ENCODE data around the gene KCNC1. TPM values are rescaled to one million over a fixed set of nuclear protein-coding genes. Genes with fewer than 3 reads are reported as not detected.
A peak's percentile ranks its signal among the peaks of the same experiment; 100 is the strongest.

KCNC1 gene
- 2.1 TPM for polyA plus RNA-seq (ENCODE audit: insufficient read length)

DNA sequence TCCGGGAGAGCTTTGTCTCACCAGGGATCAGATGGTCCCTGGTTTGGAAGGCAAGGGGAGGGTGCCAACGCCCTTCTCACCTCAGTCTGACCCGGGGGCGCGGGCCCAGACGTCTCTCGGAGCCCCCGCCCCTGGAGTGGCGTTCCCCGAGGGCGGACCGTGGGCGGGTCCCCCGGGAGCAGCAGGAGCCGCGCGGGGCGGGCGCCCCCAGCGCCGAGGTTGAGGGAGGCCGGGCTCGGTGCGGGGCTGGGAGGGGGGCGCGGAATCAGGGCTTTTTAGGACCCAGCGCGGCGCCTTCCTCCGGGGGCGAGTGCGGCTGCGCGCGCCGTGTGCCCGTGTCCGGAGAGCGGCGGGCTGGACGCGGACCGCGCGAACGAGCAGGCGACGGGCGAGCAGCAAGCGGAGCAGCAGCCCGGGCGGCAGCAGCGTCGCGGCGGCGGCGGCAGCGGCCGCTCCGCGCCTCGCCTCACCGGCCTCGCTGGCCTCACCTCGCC is at the start of gene KCNC1:
Gene KCNC1 (plus strand): TSS at position 364 of the 494 bp plus-strand sequence. CDS start 1,222 bp downstream, outside the sequence.
- DNase-seq (ENCODE audit: low read depth) = no peak

DNA sequence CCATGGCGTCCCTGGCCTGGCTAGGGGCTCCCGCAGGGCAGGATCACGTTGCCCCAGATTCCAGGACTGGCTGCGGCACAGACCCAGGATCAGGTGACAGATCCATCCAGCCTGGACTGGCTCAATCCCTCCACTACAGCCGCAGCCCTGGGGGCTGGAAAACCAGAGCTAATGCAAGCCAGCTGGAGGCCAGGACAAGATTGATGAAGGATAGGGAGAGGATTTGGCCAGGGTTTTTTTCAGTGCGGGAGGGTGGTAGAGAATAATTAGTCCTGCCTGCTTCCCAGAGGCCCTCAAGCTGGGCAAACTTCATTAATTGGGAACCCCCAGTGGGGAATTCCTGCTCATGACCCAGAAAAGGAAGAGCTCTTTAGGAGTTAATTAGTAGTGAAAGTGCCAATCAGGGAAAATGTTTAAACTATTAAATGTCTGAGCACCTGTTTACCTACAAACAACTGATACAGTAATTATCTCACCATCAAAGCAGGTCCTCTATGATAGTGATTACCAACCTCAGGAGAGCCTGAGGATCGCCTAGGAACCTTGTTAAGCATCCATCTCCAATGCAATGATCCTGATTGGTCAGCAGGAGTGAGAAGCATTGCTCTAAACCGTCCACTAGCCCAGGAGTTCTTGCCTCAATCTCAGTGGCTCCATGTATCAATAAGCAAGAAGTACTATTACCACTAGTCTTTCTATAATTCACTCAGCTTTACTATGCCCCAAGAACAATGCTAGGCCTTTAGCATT is 48.2 kb upstream of the KCNC1 start:
- DNase-seq (ENCODE audit: low read depth) = no peak

DNA sequence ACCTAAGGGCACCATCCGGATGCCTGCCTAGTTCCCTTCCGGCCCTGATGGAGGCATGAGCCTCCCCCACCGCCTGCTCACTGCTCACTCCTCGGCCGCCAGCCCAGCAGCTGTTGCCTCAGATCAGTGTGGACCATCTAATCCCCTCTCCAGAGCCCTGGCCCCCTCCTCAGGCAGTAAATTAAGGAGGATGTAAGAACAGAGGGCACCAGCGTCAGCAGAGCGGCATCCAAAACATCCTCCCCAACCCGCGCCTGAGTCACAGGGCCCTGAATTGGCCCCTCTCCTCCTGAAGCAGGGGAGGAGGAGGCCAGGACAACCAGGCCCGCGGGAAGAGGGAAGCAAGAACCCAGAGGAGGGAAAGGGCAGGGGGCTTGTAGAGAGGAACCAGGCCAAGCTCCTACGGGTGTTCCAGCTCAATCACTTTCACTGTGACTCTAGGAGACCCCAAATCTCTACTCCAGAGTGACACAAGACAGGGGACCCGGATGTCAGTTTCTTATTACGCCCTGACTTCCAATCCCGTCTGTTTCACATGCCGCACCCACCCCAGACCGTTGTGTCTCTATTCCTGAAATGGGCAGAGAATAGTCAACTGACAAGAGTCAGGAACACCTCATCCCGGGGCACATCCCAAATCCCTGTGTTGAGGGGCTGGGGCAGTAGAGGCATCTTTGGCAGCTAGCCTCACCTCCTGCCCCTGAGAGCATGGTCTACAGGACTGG is 46.5 kb upstream of the KCNC1 start:
- DNase-seq (ENCODE audit: low read depth) = no peak

DNA sequence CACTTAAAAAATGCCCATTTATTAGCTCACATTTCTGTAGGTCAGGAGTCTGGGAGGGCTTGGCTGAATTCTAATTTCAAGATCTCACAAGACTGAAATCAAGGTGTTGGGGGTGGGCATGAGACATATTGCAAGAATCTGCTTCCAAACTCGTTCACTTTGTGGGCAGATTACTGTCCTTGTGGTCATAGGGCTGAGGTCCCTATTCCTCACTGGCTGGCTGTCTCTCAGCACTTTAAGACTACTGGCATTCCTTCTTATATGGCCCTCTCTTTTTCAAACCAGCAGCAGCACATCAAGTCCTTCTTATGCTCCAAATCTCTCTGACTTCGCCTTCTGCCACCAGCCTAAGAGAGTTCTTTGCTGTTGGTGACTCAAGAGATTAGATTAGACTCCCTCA is 43.0 kb upstream of the KCNC1 start:
- DNase-seq (ENCODE audit: low read depth) = no peak

DNA sequence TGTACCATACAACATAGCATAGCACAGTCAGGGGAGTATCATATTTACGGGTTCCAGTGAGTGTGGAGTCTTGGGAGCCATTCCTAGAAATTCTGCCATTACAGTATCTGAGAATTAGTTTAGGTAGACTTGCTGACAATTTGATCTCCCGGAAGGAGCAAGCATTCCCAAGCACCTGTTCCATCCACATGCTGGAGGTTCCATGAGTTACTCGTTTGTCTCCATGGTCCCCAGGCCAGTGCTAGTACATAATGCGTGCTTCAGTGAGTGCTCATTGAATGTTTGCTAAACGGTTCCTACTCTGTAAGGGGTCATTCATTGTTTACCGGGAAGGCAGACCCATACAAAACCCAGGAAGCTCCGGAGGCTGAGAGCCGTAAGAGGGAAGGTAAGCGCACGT is 42.6 kb upstream of the KCNC1 start:
- DNase-seq (ENCODE audit: low read depth) = no peak

DNA sequence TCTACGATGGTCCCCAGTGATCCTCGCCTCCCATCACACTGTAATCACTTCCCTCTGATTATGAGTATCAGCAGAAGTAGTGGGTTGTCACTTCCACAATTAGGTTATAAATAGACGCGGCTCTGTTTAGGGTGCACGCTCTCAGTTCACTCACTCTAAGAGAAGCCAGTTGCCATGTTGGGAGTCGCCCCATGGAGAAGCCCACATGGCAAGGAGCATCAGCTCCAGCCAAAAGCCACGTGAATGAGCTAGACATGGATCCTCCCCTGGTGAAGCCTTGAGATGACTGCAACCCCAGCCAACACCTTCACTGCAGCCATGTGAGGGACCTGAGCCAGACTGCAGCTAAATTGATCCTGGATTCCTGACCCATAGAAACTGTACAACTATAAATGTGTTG is 41.6 kb upstream of the KCNC1 start:
- no peak for DNase-seq (ENCODE audit: low read depth)

DNA sequence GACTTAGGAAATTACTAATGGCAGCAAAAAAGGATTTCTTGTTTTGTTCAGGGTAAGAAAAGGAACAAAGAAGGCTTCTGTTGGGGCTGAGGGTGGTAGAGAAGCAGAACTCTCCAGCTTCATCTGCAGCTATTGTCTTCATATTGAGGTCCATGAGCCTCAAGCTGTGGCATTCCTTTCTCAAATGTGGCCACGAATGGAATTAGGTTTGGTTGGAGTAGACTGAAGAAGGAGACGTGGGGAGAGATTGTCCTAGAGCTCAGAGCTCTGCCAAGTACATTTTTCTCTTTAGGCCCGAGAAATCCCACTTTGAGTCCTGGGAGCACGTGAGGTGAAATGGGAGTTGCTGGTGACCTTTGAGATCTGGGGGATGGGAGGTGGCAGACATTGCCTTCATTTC is 41.0 kb upstream of the KCNC1 start:
- no peak for DNase-seq (ENCODE audit: low read depth)

DNA sequence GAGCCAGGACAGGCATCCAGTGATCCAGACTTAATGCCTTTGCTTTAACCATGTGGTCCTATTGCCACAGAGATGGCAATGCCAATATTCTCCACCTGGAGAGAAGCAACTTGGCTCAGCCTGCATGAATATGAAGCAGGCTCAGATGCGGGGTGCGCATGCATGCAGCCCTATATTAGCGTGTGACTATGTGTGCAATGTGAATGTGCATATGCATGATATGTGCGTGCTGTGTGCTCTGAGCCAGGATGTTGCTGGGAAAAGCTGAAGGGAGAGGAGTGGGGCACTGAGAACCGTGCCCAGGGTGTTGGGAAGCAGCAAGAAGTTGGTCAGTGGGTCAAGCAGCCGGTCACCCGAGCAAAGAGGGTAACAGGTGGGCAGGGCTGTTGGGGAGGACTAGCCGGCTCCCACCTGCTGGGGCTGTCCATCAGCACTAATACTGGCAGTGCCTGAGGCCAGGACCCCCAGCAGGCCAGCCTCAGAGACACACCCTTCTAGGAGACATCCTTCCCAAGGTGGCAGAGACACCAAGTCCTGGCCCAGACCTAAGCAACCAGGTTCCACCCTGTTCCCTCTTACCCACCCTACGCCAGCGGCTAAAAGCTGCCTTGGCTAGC is 40.0 kb upstream of the KCNC1 start:
- no peak for DNase-seq (ENCODE audit: low read depth)

DNA sequence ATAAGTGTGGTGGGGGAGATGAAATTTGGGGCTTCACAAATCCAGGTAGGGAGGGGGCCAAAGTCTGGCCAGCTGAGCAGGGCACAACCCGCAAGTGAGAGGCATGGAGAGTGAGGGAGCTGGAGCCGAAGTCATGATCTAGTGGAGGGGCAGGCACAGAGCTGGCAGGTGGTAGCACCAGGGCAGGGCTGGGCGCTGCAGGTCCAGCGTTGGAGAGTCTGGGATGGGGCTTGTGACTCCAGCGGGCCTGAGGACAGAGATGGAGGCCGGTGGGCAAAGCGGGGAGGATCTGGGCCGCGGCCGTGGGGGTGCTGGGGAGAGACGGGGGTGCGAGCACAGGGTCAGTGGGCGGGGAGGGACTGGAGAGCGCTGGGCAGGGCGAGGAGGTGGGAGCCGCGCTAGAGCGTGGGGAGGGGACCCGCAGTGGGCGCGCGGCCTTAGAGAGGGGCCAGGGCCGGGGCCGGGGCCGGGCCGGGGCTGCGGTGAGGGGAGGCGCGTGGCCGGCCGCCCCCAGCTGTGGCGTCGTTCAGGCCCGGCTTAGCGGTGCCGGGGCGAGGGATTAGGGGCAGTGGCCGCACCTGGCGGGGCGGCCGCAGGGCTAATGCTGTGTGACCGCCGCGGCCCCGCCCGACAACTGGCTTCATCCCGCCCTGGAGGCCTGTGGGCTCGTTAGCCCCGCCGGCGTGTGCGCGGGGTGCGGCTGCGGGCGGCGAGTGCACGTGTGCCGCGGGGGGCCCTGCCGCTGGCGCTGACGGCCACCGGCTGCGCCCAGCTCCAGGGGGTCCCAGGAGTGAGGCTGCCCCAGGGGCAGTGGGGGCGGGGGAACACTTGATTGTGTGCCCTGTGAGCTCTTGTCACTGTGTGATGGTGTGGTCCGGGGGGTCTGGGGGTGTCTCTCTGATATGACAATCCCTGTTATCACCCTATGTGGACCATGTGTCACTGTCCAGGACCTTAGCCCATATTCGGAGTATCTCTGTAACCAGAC is 38.8 kb upstream of the KCNC1 start:
- DNase-seq (ENCODE audit: low read depth) = no peak

DNA sequence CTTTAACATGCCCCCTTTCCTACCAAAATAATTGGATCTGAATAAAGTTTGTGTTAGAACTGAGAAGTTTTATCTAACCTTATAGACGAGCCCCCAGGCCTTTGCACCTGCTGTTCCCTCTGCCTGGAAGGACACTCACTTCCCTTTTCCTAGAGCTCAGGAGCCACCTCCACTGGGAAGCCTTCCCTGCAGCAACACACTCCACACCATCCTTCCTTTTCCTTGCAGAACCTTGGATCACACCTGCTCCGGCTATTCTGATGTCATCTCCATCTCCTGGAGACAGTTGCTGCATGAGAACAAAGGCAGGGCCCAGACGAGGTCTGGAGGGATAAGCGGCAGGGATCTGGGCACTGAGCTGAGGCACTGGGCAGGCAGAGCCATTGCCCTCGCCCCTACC is 37.8 kb upstream of the KCNC1 start:
- DNase-seq (ENCODE audit: low read depth) = no peak

DNA sequence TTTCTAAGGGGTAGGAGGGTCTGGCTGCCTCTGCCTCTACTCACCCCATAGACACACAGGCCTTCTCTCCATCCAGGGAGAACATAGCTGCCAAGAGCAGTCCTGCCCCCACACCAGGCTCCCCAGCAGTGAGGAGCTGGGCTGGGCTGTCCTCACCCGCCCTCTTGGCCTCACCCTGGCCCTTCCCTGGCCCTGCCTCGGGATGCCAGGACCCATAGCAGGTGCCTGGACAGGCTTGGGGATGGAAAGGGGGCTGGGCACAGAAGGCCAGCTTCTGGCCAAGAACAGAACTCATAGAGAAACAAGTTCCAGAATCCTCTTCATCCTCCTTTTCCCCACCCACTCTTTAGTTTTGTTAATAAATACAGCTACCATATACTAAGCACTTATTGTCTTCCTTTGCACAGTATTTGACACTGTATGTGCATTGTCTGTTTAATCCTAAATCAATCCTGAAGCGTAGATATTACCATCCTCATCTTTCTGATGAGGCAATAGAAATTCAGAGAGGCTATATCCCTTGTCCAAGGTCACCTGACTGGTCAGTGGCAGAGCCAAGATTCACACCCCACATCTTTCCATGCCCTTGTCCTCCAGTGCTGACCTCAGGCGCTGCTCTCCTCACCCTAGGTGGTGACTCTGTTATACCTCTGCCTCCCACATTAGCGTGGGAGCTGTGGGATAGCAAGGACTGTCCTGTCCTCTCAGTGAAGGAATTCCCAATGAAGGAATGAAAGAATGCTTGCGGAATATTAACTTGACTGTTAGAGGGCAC is 37.2 kb upstream of the KCNC1 start:
- DNase-seq (ENCODE audit: low read depth) = no peak

DNA sequence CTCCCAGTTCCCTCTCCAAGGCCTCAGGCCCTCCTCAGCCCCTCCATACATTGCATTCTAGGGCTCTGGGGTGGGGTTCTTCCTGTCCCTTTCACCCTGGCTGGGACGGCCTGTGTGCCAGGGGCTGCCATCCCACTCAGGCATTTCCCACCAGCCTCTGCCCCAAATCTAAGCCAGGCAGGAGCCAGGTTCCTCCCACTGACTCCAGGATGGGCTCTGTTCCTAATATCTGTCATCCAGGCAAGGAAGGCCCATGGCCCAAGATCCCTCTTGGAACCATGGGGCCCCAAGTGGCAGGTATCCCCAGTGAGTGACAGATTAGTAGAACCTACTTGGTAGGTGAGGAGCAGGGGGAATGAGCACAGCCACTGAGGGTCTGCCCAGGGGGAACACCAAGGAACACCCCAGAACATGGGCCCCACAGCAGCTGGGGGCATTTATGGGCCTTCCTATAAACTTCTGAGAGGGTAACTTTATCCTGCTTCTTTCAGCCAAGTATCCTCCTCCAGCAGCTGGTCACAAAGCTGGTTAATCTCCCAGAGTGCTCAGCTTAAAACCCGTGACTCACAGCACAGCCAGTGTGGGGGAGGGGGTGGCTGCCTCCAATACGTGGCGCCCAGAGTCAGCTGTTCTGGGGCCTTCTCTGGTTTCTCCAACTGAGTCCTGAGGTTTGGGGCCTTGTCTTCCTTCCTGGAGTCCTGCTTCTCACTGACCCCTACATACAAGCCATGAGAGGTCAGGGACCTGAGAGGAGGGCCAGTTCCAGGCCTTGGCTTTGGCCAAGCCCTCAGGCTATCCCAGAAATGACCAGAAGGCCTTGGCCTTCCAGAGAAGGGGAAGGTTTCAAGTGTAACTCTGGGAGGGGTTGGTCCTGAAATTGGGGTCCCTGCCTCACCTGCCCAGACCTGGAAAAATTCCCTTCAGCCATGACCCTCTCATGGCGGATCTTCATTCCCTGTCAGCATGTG is 35.1 kb upstream of the KCNC1 start:
- DNase-seq (ENCODE audit: low read depth) = peak; percentile 19

DNA sequence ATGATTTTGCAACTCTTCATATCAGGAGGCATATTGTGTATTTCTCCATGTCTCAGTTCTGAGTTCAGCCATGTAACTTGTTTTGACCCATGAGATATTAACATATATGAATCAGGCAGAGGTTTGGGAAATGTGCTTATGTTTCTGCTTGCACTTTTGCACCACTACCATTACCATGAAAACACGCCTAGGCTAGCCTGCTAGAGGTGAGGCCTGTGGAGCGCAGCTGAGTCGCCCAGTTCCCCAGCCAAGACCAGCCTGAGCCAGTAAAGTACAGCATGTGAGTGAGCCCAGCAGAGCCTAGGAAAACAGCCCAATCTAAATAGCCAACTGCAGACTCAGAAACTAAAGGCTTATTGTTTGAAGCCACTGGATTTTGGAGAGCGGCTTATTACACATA is 33.6 kb upstream of the KCNC1 start:
- no peak for DNase-seq (ENCODE audit: low read depth)

DNA sequence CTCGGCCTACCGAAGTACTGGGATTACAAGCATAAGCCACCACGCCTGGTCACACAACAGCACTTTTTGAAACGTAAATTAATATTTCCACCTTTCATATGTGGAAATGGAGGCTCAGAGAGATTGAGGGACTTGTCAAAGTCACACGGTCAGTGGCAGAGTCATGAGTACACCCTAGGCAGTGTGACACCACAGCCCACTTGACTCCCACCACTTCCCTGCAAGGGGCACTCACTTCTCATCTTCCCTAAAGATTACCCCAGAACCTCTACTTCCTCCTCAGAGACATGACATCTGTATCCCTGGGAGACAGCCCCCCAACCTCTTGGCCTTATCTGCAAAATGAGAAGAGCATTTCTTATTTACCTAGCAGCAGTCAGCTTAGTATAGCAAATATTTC is 31.7 kb upstream of the KCNC1 start:
- no peak for DNase-seq (ENCODE audit: low read depth)

DNA sequence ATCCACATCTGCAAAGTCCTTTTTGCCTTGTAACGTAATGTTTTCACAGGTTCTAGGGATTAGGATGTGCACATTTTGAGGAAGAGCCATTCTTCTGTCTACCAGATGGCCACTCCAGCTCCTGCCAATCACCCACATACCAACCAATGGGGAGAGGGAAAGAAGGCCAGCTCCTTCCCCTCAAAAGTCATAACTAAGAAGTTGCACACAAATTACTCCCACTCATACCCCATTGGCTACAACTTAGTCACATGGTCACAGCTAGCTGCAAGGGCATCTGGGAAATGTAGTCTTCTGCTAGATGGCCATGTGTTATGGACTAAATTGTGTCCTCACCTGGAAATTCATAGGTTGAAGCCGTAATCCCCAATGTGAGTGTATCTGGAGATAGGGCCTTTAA is 30.6 kb upstream of the KCNC1 start:
- DNase-seq (ENCODE audit: low read depth) = no peak

DNA sequence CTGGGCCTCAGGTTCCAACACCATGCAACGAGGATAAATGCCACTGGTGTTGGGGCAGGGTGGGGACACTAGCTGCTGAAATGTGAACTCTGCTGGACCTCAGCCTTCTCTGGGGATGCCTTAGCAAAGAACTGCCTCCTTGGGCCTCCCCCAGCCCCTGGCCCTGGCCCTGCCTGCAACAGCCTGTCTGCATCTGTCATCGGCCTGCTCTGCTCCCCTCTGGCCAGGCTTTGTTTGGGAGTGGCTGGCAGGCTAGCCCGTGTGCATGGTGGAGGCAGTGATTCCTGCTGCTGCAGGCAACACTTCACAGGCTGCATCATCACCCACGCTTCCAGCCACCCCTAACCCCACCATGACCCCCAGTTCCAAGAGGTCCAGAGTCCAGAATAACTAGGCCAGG is 26.8 kb upstream of the KCNC1 start:
- no peak for DNase-seq (ENCODE audit: low read depth)

DNA sequence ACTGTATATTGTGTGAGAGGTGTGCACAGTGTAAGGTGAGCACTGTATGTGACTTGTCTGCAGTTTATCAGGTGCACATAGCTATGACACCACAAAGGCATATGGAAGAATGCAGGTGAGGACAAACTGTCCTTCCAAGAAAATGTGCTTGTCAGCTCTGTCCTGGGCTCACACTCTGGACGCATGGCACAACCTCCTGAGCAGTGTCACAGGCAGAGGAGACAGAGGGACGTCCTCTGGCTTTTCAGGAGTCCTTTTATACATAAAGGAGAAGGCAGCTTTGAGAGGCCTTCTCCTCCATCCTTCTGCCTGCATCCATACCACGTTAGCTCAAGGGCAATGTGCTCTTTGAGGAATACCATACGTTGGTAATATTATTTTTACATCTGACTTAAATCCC is 22.7 kb upstream of the KCNC1 start:
- no peak for DNase-seq (ENCODE audit: low read depth)

DNA sequence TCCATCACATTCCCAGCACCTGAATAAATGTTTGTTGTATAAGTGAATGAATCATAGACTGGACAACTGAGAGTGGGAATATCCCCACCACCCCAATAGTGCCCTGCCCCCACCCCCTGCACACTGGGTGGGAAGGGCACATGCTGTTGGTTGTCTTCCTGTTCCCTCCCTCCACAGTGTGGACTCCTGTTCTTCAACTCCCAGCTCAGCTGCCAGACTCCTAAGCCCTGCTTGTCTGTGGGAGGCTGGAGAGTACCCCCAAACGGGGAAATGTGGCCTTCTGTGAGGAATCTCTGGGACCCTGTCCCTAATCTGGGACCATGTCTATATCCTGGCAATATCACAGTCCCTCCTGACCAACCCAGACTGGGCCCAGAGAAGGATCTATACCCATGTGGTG is 20.7 kb upstream of the KCNC1 start:
- DNase-seq (ENCODE audit: low read depth) = no peak

DNA sequence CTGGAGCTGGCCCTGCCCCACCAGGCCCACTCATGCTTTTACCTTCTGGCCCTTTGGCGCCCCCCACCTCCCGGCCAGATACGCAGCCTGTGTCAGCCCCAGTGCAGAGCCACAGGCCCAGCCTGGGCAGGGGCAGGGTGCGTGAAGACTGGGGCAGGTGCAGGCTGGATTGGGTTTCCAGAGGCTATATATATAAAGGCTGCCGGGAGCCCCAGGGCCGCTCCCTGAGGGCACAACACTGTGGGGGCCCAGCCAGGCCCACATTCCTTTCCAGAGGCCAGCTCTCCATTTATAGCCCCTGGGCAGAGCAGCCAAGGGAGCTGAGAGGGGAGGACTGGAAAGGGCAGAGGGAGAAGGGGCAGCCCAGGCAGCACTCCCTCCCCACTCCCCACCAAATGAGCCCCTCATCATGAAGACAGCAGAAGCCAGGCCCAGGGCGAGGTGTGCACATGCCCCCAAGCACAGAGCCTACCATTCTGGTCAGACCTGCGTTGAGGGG is 20.2 kb upstream of the KCNC1 start:
- DNase-seq (ENCODE audit: low read depth) = no peak

Data from forelimb muscle (tissue), 1 donor.